ENCODE data around the gene FBXO10. TPM values are rescaled to one million over a fixed set of nuclear protein-coding genes. Genes with fewer than 3 reads are reported as not detected.

FBXO10 gene
- total RNA-seq, 1 donor from 2014 or later: 8.2 TPM

DNA sequence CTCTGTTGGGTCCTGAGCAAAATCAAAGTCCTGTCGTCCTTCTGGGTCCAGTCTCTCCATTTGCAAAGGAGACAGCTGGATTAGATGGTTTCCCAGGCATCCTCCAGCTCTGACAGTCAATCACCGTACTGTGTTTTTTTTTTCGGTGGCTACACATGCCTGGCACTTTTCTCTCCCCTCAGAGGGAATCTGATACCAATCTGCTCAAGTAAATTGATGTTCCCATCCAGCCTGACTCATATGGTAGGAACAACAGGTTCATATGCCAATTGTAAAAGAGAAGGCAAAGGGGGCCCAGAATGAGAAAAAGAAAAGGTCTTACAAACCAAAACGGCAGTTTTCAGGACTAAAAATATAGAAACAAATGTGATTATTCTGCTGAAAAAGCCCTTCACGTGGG, 1.2 kb downstream of the FBXO10 start:
- intact Hi-C loops (cut with DNase I): loop anchor here (10.0 kb wide), 1 partner anchor 150 kb away; the partner anchor contains the start of gene GRHPR
- Histone ChIP-seq H3K36me3 (no peaks in the 10 kb centered on the region), H3K27me3 (no peaks in the 10 kb centered on the region), H3K4me1 (peaks cover 0 to 7% of the 10 kb centered on the region in 2 donors), H3K4me3 (peak overlapping the region; percentile 69 to 79), H3K27ac (peak overlapping the region; percentile 76 to 78), H3K9me3 (no peaks in the 10 kb centered on the region)
- no peak for DNase-seq (ENCODE audit: low spot score in 2 of 2)
- TF ChIP-seq CTCF (IDR thresholded peaks at IDR 0.05): no peak

GRCh38 chr9:37574241-37574721, 1.9 kb downstream of the FBXO10 start:
- intact Hi-C loops (cut with DNase I): loop anchor here (10.0 kb wide), 1 partner anchor 149 kb away; the partner anchor contains the start of gene GRHPR
- Histone ChIP-seq H3K27me3 (no peaks in the 10 kb centered on the region), H3K36me3 (no peaks in the 10 kb centered on the region), H3K9me3 (no peaks in the 10 kb centered on the region), H3K27ac (no peak overlapping the region), H3K4me1 (peaks cover 0 to 7% of the 10 kb centered on the region in 2 donors), H3K4me3 (no peak overlapping the region)
- TF ChIP-seq CTCF (IDR thresholded peaks at IDR 0.05): no peak
- no peak for DNase-seq (ENCODE audit: low spot score in 2 of 2)

GRCh38 chr9:37571282-37571681, 4.9 kb downstream of the FBXO10 start:
- DNase-seq (ENCODE audit: low spot score in 2 of 2): no peak

DNA sequence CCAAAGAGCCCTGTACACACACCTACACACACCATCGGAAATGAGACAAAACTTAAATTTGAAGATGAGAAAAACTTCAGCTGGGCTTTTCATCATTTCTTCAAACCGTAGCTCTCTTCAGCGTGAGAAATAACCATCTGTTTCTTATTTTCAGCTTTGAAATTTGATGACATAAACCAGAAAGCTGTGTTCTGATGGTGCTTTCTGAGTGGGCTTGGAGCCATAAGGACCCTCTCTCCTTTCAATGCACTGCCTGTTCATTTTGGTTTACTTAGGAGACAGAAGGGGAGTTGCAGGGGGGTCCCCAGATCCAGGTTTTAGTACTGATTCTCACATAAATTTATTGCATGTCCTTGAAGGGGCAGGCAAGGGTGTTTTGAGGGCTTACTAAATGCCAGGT, 9.5 kb downstream of the FBXO10 start:
- no peak overlapping the region for H3K27ac ChIP-seq
- no peaks in the 10 kb centered on the region for H3K9me3 ChIP-seq
- H3K4me3 ChIP-seq: no peak overlapping the region
- DNase-seq (ENCODE audit: low spot score in 2 of 2): no peak
- intact Hi-C loops (cut with DNase I): no loop called here
- no peak for TF ChIP-seq CTCF (IDR thresholded peaks at IDR 0.05)
- H3K4me1 ChIP-seq: no peaks in the 10 kb centered on the region
- H3K27me3 ChIP-seq: no peaks in the 10 kb centered on the region
- peaks cover 0 to 5% of the 10 kb centered on the region in 2 donors for H3K36me3 ChIP-seq

More at GRCh38 chr9:37571282-37571681, 4.9 kb downstream of the FBXO10 start:
- no peaks in the 10 kb centered on the region for H3K27me3 ChIP-seq
- H3K27ac ChIP-seq: no peak overlapping the region
- H3K9me3 ChIP-seq: no peaks in the 10 kb centered on the region
- TF ChIP-seq CTCF (IDR thresholded peaks at IDR 0.05): no peak
- H3K36me3 ChIP-seq: no peaks in the 10 kb centered on the region
- intact Hi-C loops (cut with DNase I): loop anchor here (10.0 kb wide), 1 partner anchor 146 kb away; the partner anchor contains the start of gene GRHPR
- peaks cover 0 to 7% of the 10 kb centered on the region in 2 donors for H3K4me1 ChIP-seq
- H3K4me3 ChIP-seq: no peak overlapping the region

GRCh38 chr9:37565661-37566618, 10.2 kb downstream of the FBXO10 start:
- no peak overlapping the region for H3K27ac ChIP-seq
- no peak overlapping the region for H3K4me3 ChIP-seq
- no peak for DNase-seq (ENCODE audit: low spot score in 2 of 2)
- intact Hi-C loops (cut with DNase I): no loop called here
- H3K36me3 ChIP-seq: peaks cover 0 to 5% of the 10 kb centered on the region in 2 donors
- H3K27me3 ChIP-seq: no peaks in the 10 kb centered on the region
- H3K9me3 ChIP-seq: no peaks in the 10 kb centered on the region
- H3K4me1 ChIP-seq: no peaks in the 10 kb centered on the region
- TF ChIP-seq CTCF (IDR thresholded peaks at IDR 0.05): no peak
